Measurements from ENCODE around the gene UCP2.

UCP2 gene, protein sequence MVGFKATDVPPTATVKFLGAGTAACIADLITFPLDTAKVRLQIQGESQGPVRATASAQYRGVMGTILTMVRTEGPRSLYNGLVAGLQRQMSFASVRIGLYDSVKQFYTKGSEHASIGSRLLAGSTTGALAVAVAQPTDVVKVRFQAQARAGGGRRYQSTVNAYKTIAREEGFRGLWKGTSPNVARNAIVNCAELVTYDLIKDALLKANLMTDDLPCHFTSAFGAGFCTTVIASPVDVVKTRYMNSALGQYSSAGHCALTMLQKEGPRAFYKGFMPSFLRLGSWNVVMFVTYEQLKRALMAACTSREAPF

DNA sequence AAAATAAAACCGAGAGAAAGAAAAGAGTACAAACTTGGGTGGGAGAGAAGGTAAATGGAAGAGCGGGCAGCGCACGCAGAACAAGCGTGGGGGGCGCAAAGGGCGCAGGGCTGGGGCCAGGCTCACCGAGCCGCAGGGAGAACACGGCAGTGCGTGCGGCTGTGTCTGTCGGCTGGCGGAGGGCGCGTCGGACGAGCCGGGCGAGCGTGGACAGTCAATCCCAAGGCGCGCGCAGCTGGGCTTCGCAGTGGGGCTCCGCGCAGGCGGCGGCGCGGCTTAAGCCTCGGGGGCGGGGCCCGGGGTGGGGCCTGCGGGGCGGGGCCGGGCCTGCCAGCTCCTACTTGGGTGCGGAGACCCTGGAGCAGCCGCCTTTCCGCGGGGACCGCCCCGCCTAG lies at the start of gene UCP2:
Gene UCP2, minus strand, starts transcription at position 249 of the 395 bp plus-strand sequence. CDS start 4,465 bp downstream, outside the sequence.
- peak; percentile 85 for DNase-seq (ENCODE audit: low spot score)

DNA sequence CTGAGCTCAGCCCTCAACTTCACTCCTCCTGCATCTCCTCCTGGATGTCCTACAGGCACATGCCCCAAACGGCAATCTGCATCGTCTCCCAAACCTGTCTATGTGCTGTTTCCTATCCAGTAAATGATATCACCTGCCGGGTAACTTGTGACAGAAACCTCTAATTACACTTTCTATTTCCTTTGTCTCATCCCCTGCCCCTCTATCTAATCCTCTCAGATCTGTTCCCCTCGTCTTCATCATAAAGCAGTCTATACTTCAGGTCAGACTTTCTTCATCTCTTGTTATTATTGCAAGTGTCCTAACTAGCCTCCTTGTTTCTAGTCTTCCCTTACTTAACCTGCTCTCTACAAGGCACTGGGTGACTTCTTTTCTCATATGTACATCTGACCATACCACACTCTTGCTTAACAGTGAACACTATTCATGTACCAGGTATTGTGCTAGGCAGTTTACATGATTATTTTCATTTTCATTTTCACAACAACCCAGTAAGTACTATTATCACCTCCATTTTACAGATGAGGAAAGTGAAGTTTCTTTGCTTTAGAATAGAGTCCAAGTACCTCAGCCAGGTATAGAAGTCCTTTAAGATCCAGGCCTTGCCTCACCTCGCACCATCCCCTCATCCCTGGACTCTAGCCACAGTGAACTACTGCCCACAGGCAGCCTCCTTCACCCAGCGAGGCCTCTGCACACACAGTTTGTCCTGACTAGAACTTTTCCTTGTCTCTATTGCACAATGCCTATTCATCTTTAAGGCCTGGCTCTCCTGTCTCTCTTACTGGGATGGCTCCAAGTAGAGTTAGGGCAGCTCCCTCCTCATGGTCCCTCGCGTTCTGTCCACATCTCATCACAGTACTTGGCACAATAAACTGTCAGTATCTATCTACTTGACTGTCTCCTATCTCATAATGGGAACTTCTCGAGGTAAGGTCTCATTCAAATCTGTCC lies 48.4 kb upstream of the UCP2 start:
- no peak for DNase-seq (ENCODE audit: low spot score)

DNA sequence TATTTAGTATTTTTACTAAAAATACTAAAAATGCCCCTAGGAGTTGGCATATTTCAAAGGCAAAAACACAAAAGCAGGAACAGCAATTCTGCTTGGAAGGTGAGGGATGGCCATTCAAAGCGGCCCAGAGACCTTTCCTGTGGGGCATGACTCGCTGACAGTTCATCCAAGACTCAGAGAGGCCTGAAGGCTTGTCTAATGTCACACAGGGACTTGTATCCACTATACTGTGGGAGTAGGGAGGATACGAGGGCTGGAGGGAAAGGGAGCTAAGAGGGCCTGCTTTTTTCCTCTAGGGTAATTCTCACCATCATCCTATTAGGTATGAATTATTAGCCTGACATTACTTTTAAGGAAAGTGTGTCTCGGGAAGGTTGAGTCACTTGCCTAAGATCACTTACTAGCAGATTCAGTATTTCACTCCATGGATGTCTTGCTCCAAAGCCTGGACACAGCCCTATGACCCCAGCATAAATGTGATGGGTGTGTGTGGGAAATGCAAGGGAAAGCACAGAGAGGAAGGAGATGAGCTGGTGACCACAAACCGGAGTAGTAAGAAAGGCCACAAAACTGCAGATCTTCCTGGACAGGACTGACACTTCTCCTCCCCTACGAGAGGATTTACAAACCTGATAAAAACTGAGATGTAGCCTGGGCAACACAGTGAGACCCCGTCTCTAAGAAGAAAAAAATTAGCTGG lies 43.0 kb upstream of the UCP2 start:
- DNase-seq (ENCODE audit: low spot score): no peak

DNA sequence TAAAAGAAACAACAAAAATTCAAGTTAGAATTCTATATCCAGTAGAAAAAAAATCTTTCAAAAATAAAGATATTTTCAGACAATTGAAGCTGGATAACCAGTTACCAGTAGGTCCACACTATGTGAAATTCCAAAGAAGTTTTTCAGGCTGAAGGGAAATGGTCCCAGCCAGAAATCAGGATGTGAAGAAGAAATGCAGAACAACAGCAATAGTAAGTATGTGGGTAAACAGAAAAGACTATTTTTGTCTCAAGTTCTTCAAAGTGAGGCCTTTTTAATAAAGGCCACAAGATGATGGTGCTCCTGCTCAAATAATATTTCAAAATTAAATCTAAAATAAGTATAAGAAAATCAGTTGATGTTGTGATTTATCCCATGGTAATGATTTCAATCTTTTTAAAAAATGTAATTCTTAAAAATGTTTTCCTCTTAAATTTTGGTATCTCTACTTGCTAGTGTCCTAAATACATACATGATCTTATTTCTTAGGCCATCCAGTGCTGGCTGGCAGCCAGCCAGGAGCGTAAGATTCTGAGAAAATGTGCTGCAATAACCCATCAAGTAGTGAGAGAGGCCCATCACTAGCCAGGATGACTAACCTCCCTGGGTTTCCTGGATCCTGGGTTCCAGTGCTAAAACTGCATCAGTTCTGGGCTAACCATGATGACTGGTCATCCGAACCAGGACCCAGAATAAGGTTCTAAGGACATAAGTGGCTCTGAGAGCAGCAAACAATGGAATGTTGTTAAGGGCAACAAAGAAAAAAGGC lies 41.8 kb upstream of the UCP2 start:
- DNase-seq (ENCODE audit: low spot score): no peak

DNA sequence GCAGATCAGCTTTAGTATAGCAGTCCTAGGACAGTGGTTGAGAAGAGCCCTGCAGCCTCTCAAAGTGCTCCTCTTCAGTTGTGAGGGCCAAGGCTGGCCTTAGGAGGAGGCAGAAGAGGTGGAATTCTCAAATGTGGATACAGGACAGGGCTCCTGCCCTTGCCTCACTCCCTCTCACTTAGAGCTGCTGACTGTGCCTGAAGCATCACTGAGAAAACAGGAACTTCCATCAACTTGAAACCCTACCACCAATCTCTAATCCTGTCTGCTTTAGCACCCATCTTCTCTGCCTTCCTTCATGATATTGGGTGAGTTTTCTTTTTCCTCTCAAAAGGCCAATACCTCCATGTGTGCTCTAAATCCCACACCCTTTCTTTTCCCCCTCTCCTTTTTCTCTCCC lies 40.6 kb upstream of the UCP2 start:
- no peak for DNase-seq (ENCODE audit: low spot score)

DNA sequence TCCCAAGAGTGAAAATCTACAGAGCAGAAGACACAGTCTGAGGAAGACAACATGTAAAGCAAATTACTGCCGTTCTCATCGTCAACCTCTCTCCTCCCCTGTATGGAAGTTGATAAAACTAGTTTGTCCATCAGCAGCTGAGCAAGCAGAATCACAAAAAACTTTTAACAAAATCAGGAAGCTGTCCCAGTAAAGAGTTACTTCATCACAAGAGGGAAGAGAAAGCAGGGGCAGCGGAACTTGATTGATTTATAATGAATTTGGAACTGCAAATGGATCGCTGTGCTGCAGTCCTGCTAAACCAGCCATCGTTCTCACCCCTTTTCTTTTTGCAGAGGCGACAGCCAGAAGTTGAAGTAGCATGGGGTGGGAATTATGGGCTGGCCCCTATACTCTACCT lies 39.9 kb upstream of the UCP2 start:
- DNase-seq (ENCODE audit: low spot score): no peak

DNA sequence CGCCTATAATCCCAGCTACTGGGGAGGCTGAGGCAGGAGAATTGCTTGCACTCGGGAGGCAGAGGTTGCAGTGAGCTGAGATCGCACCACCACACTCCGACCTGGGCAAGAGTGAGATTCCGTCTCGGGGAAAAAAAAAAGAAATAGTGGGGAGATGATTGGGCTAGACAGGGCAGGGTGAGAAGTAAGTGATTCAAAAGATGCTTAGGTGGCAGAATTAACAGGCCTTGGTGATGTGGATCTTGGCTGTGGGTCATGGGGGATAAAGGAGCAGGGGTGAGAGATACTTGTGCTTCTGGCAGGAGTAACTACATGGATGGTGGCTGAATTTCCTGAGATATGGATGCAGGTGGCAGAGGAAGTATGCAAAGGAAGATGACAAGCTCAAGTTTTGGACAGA lies 39.4 kb upstream of the UCP2 start:
- DNase-seq (ENCODE audit: low spot score): no peak

DNA sequence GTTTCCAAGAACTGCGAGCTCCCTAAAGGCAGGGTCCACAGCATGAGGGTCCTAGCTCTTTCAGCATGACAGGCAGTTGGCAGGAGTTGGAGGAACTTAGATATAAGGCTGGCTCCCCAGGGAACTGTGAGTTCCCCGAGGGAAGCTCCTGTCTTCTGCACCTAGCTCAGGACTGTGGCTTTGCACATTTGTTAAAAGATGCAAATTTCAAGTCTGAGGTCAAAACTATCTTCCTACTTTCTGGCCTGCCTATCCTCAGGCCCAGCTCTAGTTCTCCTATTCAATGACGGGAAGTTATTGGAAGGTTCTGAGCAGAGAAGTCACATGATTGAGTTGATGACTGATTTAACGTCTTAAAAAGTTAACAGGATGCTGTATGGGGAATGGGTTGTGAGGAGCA lies 37.9 kb upstream of the UCP2 start:
- DNase-seq (ENCODE audit: low spot score): peak; percentile 34

DNA sequence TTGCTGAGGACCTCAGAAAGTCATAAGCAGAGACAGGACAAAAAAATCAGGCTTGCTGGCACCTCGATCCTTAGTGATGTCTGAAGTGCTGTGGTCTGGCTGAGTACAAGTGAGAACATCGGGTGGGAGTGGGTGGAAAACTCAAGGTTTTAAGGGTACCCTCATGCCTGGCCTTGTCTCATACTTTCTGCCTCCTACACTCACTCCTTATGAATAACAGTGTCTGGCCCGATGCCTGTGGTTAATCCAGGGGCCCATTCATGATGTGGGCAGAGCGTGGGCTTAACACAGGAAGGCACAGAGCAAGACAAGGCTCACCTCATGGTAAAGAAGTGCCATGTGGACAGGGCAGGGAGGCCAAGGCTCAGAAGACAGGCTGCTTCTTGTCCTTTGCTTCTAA lies 37.2 kb upstream of the UCP2 start:
- DNase-seq (ENCODE audit: low spot score): no peak

DNA sequence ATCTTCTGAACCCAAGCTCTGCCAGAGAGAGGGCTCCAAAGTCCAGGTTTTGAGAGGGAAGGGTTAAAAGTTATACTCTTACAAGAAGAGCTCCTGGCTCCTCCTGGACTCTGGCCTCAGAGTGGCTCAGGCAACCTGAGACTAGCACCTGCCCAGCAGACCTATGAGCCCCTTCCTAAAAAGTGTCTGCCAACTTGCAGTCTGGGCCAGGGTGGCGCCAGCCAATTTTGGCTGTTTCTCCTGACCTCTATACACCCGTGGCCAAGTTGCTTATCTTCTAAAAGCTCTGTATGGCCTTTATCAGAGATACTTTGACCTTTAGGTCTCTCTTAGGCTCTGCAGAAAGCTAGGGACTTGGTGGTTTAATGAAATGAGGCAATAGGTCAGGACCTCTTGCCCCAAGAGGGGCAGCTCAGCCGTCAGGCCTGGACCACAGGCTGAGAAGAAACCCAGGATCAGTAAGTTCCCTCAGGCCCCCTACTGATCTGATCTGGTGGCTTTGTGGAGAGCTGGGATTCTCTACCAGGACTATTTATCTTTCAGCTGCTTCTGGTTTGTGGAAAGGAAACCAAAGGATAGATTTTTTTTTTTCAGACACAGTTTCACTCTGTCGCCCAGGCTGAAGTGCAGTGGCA lies 36.6 kb upstream of the UCP2 start:
- DNase-seq (ENCODE audit: low spot score): no peak

DNA sequence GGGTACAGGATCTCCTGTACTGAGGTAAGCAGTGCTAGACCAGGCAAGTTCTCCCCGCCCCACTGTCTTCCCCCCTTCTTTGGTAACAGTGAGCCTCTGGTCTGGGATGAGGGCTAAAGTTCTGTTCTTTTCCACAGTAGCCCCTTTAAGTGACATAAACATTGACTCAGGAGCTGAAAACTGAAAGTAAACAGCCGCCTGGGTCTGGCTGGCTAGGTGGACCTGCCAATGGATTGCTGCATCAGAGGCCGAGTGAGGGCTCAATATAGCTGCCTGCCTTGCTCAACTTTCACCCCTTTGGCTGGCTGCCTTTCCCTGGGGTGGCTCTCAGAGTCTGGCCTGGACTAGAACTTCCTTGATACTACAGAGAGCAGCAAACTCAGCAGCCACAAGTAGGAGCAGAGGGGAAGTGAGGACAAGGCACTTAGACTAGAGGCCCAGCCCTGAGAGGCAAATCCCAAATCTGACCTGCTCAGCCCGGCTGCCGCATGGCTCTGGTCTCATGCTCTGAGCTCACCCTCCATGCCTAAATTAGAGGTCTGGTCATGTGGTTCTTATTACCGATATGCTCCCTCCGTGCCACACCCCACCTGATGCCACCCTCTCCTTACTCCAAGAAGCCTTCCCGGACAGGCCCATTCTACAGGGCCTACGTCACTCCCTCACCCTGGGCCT lies 35.8 kb upstream of the UCP2 start:
- no peak for DNase-seq (ENCODE audit: low spot score)

DNA sequence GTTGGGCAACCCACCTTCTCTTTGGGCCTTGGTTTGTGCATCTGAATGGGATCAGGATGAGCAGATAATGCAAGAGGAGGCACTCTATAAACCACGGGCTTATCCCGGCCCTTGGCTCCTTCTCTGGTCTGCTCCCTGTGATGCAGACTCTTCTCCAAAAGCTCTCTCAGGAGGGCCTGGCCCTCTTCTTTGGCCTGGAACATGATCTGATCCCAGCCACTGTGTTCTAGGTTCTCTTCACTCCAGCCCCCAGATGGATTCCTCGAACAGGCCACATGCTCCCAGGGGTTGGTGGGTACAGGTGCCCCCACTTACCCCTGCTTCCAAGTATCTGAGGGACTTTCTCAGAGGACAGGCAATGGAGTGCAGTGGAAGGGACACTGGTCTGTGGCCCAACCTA lies 35.0 kb upstream of the UCP2 start:
- DNase-seq (ENCODE audit: low spot score): no peak

DNA sequence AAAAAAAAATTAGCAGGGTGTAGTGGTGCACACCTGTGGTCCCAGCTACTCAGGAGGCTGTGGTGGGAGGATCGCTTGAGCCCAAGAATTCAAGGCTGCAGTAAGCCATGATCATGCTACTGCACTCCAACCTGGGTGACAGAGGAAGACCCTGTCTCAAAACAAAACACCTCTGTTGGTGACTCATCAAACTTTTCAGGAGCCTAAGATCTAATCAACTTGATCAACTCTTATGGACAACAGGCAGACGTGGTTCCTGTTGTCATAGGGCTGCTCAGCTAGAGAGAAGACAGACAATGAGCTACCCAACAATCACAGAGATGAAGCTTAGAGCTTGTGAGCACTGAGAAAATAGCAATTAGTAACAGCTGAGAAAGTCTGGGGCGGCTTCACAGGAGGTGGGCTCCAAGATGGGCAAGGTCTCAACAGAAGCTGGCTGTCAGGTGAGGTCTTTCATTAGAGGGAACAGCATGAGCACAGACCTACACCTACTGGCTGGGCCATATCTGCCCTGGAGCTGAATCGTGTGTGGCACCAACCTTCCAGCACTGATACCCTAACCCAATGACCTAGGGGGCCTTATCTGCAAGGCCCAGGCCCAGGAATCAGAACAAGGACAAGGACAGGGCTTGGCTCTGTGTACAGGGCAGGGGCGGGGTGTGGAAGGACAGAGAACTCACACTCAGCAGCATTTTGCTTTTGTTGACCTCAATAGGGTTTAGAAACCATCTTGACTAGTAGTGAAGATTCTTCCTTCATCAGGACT lies 33.5 kb upstream of the UCP2 start:
- DNase-seq (ENCODE audit: low spot score): no peak

DNA sequence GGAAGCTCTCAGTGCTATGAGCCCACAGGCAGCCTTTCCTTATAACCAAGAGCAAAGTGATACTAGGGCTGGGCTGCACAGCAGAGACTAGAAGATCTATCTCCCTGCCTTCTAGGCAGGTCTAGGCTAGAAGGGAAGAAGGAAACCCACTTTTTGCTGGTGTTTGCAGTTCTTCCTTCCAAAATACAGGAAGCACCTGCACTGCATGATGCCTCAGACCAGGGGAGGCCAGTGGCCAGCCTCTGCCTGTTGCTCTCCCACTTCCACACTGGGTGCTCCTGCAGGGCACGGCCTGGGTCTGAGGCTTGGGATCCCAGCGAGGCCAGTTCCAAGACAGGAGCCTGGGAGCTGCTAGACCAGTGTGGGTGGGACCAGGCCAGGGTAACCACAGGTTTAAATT lies 32.2 kb upstream of the UCP2 start:
- no peak for DNase-seq (ENCODE audit: low spot score)

DNA sequence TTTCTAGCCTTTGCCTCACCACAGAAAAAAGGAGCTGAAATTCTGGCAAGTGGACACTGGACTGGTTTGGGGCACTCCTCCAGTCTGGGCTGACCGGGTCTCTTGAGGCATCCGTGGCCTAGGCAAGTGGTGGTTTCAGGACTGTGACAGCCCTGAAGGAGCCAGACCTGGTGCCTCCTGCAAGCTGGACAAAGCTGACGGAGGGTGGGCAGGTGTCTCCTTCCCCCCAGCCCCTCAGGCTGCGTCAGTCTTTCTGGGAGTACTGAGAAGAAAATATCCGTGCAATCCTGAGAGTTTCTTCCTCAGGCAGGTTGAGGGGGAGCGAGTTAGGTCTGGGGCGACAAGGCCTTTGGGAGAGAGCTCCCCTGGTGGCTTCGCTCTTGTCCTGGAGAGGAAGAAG lies 30.5 kb upstream of the UCP2 start:
- no peak for DNase-seq (ENCODE audit: low spot score)

DNA sequence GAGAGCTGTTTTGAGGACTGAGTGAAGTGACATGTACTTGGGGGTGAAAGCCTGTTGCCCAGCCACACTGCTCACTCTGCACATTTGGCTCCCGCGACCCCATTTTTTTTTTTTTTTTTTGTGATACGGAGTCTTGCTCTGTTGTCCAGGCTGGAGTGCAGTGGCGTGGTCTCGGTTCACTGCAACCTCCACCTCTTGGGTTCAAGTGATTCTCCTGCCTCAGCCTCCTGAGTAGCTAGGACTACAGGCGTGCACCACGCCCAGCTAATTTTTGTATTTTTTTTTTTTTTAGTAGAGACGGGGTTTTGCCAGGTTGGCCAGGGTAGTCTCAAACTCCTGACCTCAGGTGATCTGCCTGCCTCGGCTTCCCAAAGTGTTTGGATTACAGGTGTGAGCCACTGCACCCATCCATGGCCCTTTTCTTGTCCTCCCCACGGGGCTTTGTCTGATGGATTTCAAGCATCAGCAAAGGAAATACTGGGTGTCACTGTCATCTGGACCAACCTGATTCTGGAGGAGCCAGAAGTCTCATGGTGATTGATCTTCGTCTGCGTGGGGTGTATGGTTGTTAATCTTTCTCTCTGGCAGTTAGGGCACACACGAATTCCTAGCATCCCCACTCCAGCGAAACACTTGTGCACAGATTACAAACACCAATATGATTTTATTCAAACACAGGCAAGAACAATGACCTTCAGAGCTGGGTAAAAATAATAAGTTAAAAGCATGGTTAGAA lies 29.6 kb upstream of the UCP2 start:
- DNase-seq (ENCODE audit: low spot score): no peak

DNA sequence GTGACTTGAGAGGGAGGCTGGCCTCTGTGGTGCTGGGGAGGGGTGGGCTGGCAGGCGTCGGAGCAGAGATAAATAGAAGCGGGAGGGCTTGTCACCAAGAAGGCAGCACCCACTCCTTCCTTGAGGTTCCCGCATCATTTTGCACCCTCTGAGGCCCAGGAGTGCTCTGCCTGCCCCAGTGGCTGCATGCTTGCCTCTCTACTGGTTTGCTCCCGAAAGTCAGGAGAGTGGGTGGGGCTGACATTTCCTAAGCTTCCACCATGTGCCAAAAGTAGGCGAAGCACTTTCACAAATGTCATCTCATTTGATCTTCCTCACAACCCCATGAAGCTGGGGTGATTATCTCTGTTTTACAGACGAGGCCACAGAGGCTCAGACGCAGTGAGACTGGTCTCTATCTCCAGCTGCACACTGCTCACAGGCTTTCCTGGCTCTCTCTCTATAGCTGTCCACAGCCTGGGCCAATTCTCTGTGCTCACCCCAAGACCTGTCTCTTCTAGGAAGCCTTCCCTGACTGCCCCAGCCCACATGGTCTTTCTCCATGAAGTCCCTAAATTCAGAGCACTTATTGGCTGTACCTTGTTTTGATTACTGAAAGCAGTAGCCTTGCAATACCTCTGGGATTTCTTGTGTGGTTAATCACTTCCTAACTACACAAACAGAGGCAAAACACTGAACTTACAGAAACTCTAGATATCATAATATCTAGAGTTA lies 28.9 kb upstream of the UCP2 start:
- peak; percentile 68 for DNase-seq (ENCODE audit: low spot score)
